ENCODE data around the gene PSD2.

PSD2 gene

DNA sequence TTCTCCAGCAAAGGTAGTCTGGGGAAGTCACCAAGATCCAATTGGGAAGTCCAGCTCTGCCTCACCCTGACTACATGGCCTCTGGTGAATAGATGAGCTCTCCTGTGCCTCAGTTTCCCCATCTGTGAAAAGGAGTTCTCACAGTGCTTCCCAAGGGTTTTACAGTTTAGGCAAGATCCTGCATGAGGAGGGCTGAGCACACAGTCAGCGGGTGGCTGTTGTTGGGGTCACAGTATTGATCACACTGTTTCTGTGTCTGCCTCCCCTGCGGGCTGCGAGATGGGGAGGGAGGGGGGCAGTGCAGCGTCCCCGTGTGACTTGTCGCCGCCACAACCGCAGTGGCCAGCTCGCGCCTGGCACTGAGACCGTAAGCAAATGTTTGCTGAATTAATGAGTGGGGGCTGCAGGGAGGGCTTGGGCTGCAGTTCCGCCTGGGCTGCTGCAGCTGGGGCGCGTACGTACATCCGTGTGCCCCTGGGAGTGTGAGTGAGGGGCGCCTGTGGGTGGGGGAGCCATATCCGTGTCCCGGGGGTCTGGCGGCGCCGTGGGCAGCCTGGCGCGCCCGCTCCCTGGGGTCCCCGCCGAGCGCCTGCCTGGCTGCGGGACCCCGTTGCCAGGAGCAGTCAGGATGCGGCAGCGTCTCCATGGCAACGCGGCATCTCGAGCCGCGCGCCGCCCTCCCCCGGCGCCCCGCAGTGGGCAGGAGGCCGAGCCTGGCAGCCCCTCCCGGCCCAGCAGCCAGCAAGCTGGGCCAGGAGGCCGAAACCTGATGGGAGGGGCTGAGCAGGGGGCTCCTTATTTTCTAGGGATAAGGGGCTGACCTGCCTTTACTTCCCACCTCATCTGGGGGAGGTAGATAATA lies 31.4 kb upstream of the PSD2 start:
- DNase-seq = no peak

DNA sequence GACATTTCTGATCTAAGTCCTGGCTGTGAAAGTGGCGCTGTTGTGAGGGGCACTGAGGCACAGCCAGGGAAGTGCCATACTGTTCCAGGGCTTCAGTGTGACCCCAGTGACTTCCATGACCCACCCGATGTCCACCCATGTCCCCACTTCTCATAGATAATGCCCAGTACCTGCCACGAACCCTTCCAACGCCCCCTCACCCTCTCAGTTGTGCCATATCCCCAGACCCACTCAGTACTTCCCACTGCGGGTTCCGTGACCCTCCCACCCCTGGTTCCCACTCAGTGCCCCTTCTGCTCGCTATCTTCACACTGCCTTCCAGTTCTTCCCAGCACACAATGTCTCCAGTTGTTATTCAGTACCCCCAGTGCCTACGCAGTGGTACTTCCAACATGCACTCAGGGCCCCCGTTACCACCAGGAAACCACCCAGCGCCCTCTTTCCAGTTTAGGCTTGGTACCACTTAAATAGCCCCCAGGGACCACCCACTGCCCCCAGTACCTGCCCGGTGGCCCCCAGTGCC lies 30.7 kb upstream of the PSD2 start:
- no peak for DNase-seq

DNA sequence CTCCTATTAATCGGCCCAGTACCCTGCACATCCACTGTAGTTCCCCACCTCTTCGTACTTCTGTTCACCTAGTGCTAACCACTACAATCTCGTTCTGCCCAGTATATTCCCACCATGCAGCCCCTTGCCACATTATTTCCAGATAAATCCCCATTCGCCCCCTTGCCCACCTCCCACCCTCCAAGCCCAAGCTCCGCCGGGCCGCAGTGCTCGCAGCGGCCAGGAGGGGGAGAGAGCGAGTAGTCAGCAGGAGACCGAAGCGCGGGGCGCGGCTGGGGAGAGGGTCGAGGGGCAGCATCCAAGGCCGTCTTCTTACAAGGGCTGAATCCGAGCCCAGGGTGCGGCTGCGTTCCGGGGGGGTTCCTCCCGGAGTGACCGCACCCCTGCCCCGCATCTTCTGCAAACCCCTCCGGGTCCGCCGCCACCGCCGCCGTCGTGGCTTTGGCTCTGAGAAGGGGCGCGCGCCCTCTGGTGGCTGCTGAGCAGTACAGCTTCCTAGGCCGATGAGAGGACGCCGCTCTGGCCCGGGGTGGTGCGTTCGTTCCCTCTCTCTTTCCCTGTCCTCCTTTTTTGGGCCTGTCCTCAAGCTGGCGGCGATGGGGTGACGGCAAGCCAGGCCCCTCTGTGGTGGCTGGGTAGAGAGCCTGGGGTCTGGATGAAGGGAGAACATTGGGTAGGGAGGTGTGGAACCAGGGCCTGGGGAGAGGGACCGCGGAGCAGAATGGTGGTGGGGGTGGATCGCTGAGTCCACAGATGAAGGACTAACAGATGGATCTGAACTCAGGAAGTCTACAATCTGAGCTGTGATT lies 30.0 kb upstream of the PSD2 start:
- peak; percentile 85 for DNase-seq

DNA sequence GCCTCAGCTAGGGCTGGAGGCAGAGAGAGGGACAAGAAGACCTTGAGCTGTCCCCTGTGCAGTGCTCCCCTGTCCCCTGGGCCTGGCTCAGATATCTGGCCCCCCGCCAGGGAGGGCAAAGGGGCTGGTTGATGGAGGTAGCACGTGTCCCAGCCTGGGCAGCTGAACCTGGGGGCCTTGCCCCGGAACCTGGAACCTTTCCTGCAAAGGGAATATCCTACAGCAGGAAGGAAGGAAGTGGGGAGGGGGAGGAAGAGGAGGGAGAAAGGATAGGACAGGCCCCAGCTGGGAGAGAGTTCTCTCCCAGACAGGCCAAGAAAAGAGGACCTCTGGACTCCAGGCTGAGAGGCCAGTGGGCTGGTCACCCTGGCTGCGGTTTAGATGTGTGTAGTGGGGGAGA lies 27.6 kb upstream of the PSD2 start:
- DNase-seq = no peak

DNA sequence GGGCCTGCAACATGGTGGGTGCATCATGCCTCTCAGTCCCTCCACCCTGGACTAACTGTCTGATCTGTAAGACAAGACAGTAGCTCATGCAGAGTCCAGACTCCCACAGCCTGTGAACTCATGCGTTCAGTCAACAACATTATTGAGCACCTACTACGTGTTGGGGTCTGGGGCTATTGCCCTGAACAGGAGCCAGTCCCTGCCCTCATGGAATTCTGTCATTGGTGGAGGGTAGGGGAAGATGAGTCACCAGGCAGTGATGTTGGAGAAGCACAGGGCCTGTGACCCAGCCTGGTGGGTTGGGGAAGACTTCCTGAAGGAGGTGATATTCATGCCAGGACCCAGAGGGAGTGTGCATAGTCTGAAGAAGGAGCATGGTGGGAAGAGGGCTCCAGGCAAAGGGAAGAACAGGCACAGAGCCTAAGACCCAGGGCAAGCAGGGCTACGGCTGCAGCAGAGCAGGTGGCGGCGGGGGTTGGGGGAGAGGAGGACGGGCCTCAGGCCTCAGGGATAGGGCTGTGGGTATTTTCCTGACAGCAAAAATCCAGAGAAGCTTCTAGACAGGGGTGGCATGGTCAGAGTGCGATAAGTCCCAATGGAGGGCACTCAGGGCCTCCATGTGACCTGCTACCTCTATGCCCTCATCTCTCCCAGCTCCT lies 26.7 kb upstream of the PSD2 start:
- DNase-seq = no peak

DNA sequence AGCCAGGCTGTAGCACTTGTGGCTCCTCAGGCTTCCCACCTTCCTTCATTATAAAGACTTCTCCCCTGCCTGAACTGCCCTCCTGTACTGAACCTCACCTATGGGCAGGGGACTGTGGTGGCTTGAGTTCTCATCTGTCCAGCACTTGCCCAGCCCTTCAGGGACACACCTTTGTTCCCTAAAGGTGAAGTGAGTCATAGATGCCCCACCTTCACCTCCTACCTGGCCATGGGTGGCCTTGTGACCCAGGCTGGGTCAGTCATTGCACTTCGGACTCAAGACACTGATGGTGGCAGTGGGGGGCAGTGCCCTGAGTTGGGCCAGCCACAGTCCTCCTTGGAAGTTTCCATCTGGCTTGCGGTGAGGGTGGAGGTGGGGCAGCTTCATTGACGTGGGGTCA lies 26.1 kb upstream of the PSD2 start:
- DNase-seq = no peak

DNA sequence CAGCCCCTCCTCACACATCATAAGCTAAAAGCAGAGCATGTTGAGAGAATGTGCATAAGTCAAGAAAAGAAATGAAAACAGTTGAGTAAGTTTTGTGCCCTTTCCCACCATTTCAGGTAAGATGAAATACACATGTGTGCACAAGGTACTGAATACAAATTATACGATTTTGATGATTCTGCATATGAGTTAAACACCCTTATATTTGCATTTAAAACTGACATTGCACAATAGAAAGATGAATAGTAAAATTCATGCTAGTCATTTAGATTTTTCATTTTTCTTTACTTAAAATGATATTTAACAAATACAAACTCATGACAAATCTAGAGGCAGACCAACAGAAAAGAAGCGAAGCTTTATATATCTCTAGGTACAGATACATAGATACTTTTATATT lies 24.9 kb upstream of the PSD2 start:
- DNase-seq = no peak

DNA sequence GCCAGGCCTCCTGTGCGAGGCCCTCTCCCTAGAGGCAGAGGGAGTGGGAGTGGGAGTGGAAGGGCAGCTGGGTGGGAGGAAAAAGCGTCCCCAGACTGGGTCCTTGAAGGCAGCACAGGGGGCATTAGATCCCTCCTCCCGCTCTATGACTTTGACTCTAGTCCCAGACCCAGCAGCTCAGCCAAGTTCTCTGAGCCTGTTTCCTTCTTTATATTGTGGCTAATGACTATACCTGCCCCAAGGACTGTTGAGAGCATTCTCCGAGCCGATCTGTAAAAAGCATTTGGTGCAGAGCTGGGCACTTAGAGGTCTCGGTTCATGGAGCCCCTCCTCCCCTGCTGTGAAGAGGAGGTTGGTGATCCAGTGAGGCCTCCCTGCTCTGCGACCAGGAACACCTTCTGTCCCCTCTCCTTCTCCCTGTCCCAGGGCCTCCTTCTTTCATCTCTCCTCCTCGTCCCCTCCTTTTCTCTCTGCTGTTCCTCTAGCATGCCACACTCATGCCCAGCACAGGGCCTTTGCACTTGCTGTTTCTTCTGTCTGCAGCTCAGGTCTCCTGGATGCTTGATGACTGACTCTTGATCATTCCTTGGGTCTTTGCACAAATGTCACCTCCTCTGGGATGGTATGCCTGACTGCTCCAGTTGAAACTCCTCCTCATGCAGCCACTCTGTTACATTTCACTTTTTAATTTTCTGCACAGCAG lies 23.4 kb upstream of the PSD2 start:
- no peak for DNase-seq

DNA sequence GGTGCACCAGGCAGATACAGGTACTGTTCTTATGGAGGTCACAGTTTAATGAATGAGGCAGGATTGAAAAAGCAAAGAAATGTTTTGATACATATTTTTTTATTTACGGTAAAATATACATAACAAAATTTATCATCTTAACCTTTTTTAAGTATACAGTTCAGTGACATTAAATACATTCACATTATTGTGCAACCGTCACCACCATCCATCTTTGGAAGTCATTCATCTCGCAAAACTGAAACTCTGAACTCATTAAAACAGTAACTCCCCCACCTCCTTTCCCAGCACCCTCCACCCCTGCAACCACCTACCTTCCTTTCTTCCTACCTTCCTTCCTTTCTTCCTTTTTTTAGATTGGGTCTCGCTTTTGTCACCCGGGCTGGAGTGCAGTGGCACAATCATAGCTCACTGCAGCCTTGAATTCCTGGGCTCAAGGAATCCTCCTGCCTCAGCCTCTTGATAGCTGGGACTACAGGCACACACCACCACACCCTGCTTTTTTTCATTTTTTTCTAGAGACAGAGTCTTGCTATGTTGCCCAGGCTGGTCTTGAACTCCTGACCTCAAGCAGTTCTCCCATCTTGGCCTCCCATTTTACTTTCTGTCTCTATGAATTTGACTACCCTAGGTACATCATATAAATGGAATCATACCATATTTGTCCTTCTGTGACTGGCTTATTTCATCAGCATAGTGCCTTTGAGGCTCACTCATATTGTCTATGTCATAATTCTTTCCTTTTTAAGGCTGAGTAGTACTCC lies 22.5 kb upstream of the PSD2 start:
- DNase-seq = no peak

DNA sequence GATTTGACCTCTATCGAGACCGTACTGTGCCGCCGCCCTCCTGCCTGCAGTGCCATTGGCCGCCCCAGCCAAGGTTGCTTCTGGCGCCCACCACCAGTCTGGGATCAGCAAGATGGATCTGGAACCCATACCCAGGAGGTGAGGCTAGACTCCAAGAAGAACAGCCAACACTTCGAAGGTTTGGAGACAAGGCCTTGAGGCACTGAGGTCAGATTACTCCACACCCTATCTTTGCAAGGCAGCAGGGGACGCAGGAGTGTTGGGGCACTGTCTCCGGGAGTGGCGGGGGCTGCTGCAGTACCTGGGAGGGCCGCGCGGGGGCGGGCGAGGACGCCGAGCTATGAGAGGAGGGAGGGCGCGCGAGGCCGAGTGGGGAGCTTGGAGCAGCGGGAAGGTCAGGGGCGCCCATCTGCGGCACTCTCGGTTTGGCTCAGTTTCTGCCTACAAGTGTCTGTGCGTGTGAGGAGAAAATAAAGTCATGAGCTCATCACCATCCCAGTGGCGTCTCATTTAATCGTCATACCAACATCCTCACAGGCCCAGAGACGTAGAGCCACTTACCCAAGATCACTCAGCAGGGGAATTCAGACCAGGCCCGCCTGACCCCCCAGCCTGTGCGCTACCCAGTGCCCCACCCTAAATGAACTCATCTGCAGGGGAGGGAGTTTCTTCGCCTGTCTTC lies 20.5 kb upstream of the PSD2 start:
- DNase-seq = peak; percentile 81

DNA sequence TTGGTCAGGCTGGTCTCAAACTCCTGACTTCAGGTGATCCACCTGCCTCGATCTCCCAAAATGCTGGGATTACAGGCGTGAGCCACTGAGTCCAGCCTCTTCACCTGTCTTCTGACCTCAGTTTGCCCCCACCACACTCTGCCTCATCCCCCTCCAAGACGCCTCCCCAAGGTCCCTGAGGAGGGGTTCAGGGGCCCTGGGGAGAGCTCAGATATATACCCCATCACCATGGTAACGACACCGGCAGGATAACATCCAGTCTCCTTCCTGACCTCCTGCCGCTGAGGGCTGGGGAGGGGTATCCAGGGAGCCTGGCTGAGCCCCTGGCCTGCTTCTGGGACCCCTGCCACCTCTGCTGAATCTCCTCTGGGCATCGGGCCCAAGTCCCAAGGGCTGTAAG lies 19.7 kb upstream of the PSD2 start:
- no peak for DNase-seq

DNA sequence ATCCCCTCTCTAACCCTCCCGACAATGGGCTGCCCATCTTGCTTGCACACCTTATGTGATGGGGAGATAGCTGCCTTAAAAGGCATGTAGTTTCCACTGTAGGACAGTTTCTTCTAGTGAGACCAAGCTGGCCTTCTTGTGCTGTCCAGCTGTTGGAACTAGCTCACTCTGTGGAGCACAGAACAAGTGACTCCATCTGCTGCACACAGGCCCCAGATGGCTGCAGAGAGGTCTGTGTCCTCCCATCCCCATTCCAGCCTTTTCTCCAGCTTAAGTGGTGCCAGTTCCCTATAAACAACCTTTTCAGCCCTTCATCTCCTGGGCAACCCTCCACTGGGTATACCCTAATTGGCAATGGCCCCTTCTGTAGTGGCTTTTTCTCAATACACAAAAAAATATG lies 18.7 kb upstream of the PSD2 start:
- DNase-seq = no peak

DNA sequence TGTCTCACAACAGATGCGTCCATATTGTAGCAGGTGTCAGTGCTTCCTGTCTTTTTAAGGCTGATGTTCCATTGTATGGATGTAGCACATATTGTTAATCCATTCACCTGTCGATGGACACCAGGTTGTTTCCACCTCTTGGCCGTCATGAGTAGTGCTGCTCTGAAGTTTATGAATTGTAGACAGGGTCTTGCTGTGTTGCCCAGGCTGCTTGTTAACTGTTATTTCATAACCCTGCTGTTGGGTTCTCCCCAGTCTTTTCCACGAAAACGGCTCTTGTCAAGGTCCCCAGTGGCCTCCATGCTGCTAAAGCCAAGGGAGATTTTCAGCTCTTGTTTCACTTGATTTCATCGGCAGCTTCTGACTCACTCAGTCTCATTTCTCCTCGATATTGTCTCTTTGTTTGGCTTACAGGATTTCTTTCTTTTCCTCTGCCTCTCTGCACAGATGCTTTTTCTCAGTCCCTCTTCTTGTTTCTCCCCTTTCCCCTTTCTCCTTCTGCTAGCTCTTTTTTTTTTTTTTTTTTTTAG lies 12.1 kb upstream of the PSD2 start:
- no peak for DNase-seq

DNA sequence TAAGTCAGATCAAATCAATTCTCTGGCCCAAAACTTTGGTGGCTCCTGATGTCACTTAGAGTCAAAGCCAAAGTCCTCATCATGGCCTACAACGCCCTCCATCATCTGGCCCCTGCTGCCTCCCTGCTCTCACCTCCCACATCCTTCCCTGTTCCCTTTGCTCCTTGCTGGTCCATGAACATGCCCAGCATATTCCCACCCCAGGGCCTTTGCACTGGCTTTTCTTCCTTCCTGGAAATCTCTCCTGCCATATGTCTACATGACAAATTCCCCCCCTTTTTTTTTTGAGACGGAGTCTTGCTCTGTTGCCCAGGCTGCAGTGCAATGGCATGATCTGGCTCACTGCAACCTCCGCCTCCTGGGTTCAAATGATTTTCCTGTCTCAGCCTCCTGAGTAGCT lies 11.1 kb upstream of the PSD2 start:
- DNase-seq = no peak

DNA sequence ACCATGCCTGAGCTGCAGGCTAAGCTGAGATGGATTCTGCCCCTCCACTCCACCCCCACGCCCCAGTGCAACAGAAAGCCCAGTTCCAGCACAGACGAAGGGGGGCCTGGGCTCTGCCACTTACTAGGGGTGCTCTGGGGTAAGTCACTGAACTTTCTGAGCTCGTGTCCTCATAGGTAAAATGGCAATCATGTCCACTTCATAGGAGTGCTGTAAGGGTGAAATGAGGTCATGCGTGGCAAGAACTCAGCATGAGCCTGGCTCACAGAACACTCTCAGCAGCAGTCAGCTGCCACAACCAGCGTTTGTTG lies 8.4 kb upstream of the PSD2 start:
- no peak for DNase-seq

DNA sequence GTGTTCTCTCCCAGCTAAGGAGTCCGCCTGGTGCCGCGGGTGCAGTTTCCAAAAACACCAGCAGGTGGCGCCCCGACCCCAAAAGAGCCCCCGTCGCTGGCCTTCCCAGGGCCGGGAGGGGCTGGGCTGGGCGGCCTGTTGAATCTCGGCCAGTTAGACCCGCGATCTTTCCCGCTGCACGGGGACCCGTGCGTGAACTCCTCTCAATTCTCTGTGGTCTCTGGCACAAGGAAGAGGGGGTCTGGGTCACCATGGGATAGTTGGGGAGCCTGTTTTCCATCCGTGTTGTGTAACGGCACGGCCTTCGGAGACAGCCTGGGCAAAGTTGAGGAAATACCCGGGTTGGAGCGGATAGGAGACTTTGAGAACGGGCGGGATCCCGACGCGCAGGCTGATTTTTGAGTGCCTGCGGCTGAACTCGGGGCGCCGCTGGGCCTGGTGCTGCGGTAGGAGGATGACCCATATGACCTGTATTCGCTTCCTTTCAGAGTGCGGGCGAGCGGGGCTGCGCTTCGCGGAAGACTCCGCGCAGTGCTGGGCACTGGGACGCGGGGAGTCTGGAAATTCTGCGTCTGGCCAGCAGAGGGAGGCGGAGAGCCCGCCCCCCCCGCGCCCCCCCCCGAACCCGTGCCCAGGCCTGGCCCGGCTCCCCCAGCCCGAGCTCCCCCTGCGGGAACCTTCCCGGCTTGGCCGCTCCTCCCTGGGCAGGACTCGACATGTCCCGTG lies 7.9 kb upstream of the PSD2 start:
- DNase-seq = peak; percentile 81

DNA sequence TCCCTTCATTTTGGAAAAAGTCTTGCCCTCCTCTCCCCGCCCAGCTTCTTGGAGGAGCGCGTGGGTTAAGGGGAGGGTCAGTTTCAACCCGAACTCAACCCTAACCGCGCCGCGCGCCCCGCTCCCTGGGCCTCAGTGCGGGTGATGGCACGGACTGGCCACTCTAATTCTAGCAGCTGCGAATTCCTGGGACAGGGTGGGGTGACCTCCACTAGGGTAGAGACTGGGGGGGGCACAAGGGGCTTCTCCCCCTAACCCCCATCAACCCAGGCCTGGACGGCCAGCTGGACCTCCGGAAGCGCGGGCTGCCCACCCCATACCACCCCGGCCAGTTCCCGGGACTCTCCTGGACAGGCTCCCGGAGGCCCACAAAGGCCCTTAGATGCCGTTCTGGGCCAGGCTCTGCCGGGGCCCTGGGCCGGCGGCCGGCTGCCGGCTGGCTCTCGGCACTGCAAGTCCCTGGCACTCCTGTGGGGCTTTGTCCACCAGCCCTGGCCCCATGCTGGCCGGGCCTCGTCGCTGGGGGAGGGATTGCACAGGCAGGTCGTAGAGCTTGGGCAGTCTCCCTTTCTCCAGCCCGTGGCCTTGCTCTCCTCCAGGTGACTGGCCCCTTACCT lies 7.2 kb upstream of the PSD2 start:
- no peak for DNase-seq

DNA sequence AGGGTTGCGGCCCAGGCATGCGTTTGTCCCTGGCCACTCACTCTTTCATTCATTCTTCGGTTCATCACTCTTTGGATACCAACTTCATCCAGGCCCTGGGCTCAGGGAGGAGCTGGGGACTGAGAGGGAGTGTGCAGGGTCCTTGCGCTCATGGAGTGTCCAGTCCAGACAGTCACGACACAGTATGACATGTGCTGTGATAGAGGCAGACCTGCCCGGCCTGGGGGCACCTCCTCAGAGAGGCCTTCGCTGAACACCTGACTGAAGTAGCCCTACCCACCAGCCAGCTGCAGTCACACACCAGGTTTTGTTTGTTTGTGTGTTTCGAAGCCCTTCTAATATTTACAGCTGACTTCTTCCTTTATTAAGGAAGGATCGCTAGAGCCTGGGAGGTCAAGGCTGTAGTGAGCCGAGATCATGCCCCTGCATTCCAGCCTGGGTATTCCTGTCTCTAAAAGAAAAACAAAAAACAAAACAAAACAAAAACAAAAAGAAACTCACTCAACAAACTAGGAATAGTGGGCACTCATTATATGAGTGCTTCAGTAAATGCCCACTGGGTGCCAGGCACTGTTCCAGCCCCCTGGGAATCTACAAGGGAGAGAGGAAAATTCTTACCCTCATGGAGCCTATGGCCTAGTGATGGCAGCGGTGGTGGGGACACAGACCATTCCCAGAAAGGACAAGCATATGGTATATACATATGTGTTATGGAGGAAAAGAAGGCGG lies 6.3 kb upstream of the PSD2 start:
- no peak for DNase-seq

DNA sequence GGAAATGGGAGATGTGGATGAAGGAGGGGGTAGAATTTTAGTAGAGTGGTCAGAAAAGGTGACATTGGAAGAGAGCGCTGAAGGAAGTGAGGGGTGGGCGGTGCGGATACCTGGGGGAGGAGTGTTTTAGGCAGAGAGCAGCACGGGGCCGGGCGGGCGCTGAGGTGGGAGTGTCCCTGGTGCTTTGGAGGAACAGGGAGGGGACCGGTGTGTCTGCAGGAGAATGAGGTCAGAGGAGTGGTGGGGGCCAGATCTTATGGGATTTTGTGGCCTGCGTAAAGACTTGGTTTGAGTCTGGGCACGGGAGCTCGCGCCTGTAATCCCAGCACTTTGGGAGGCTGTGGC lies 5.8 kb upstream of the PSD2 start:
- no peak for DNase-seq

DNA sequence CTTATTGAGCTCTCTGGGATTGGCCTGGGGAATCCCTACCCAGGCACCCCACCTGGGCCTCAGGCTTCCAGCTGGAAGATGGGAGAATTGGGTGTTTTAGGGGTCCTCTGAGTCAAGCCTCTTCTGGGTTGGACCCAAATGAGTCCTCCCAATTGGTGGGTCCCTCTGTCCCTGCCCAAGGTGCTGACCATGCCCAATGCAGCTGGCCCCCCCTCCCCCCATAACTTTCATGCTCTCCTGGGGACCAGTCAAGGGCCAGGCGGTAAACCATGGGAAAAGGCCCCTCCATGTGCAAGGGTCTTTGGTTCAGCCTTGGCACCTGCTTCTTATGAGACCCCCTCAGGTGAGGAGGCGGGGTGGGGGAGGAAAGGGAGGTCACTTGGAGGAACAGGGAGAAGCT lies 3.4 kb upstream of the PSD2 start:
- DNase-seq = no peak

All from activated naive CD4-positive, alpha-beta T cell treated with anti-CD3 and anti-CD28 coated beads, Interleukin-2, amount 50 U/mL, for 16 hours (primary cell).